Measurements from ENCODE around the gene AKAP13.

- TF ChIP-seq CTCF (IDR thresholded peaks at IDR 0.05) (no peak), POLR2A (IDR thresholded peaks at IDR 0.05) (no peak)
These were observed 223.8 kb downstream of the AKAP13 start for GRCh38 chr15:85604194-85604593.

Data from breast epithelium (tissue), 3 donors.